Measurements from ENCODE around the gene AGER. TPM values are rescaled to one million over a fixed set of nuclear protein-coding genes. Genes with fewer than 3 reads are reported as not detected.

The AGER gene
- total and polyA plus RNA-seq, 2 of the 4 experiments (the other 2 are of a cell fraction) = 0.18 to 4.2 TPM

DNA sequence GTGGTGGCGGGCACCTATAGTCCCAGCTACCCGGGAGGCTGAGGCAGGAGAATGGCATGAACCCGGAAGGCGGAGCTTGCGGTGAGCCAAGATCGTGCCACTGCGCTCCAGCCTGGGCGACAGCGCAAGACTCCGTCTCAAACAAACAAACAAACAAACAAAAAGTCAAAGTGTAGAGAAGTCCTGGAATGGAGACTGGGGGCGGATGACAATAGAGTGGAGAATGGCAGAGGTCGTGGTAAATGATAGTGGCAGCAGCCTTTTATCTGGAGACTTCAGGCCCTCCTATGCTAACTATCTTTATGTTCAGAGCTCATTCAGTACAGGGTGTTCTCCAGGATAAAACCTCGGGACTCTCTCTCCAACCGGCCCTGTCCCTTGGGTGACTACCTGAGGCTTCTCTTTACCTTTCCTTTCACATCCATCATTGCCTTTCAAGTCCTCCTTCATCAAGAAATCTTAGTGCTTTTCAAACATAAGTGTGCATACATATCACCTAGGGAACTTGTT is 52.6 kb downstream of the AGER start:
- POLR2A ChIA-PET (ENCODE audit: unreplicated experiment) = no interaction called here

More for the DNA sequence above, 52.6 kb downstream of the AGER start:
- H2AK9ac ChIP-seq (replicated peaks; ENCODE audit: low read depth, low read length, poor library complexity) = no peak overlapping the region
- no peak for TF ChIP-seq MXI1 (IDR thresholded peaks at IDR 0.05; ENCODE audit: borderline replicate concordance, low read depth, low read length)
- no peak for TF ChIP-seq RFX5 (IDR thresholded peaks at IDR 0.05; ENCODE audit: low read depth, low read length)
- TF ChIP-seq POLR2A (IDR thresholded peaks at IDR 0.05; ENCODE audit: low read depth, low read length) = no peak
- TF ChIP-seq FOS (IDR thresholded peaks at IDR 0.05; ENCODE audit: low read depth, low read length) = no peak
- no peak for TF ChIP-seq CHD1 (IDR thresholded peaks at IDR 0.05; ENCODE audit: low read depth, low read length)
- no peak for TF ChIP-seq SMC3 (IDR thresholded peaks at IDR 0.05; ENCODE audit: low read depth, low read length)
- TF ChIP-seq RAD21 (IDR thresholded peaks at IDR 0.05; ENCODE audit: low read length) = no peak
- no peak for TF ChIP-seq CEBPB (IDR thresholded peaks at IDR 0.05; ENCODE audit: low read depth, low read length)
- TF ChIP-seq BHLHE40 (IDR thresholded peaks at IDR 0.05; ENCODE audit: low read depth, low read length) = no peak
- TF ChIP-seq, protein P1, sequence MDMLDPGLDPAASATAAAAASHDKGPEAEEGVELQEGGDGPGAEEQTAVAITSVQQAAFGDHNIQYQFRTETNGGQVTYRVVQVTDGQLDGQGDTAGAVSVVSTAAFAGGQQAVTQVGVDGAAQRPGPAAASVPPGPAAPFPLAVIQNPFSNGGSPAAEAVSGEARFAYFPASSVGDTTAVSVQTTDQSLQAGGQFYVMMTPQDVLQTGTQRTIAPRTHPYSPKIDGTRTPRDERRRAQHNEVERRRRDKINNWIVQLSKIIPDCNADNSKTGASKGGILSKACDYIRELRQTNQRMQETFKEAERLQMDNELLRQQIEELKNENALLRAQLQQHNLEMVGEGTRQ (IDR thresholded peaks at IDR 0.05; ENCODE audit: low read depth, low read length) = no peak
- TF ChIP-seq, protein P2, sequence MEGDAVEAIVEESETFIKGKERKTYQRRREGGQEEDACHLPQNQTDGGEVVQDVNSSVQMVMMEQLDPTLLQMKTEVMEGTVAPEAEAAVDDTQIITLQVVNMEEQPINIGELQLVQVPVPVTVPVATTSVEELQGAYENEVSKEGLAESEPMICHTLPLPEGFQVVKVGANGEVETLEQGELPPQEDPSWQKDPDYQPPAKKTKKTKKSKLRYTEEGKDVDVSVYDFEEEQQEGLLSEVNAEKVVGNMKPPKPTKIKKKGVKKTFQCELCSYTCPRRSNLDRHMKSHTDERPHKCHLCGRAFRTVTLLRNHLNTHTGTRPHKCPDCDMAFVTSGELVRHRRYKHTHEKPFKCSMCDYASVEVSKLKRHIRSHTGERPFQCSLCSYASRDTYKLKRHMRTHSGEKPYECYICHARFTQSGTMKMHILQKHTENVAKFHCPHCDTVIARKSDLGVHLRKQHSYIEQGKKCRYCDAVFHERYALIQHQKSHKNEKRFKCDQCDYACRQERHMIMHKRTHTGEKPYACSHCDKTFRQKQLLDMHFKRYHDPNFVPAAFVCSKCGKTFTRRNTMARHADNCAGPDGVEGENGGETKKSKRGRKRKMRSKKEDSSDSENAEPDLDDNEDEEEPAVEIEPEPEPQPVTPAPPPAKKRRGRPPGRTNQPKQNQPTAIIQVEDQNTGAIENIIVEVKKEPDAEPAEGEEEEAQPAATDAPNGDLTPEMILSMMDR (conservative IDR thresholded peaks at IDR 0.05; ENCODE audit: low read depth, low read length) = no peak
- TF ChIP-seq MAFK (IDR thresholded peaks at IDR 0.05; ENCODE audit: low read depth, low read length) = no peak
- TF ChIP-seq NFE2L2 (IDR thresholded peaks at IDR 0.05; ENCODE audit: low read depth, low read length) = no peak
- TF ChIP-seq, protein P3, sequence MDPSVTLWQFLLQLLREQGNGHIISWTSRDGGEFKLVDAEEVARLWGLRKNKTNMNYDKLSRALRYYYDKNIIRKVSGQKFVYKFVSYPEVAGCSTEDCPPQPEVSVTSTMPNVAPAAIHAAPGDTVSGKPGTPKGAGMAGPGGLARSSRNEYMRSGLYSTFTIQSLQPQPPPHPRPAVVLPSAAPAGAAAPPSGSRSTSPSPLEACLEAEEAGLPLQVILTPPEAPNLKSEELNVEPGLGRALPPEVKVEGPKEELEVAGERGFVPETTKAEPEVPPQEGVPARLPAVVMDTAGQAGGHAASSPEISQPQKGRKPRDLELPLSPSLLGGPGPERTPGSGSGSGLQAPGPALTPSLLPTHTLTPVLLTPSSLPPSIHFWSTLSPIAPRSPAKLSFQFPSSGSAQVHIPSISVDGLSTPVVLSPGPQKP (IDR thresholded peaks at IDR 0.05; ENCODE audit: borderline replicate concordance, low read depth, low read length) = no peak
- TF ChIP-seq RCOR1 (IDR thresholded peaks at IDR 0.05; ENCODE audit: insufficient replicate concordance, low read length) = no peak
- no peak for TF ChIP-seq MAZ (IDR thresholded peaks at IDR 0.05; ENCODE audit: borderline replicate concordance, low read depth, low read length)
- no peak overlapping the region for H3K9ac ChIP-seq (ENCODE audit: low read depth, low read length)
- H3K4me3 ChIP-seq (ENCODE audit: insufficient read depth, low read depth, low read length) = no peak overlapping the region
- ATAC-seq (ENCODE audit: low read depth) = no peak
- DNase-seq = no peak
- no peak overlapping the region for H2BK120ac ChIP-seq (ENCODE audit: low read depth, low read length)
- dilution Hi-C loops (cut with HindIII; ENCODE audit: low sequenced_read_pairs, unreplicated experiment) = no loop called here
- no peak overlapping the region for H2BK15ac ChIP-seq (ENCODE audit: low read depth, low read length)
- H3K4me2 ChIP-seq (ENCODE audit: low read depth, low read length) = no peak overlapping the region
- CTCF ChIA-PET = no interaction called here
- H2AFZ ChIP-seq (replicated peaks; ENCODE audit: low read length, poor library complexity) = no peak overlapping the region
- H3K4ac ChIP-seq (ENCODE audit: low read depth, low read length) = no peak overlapping the region
- BruUV-seq (replicated peaks) = no TSS peak
- 80% methylated on average over 1 of the region's 14 CpGs; no CpG with 5 or more reads in 1 of the 2 experiments for WGBS, 2 experiments (ENCODE audit: extremely low coverage in 2 of 2, insufficient read length in 1 of 2)
- H3K27me3 ChIP-seq (ENCODE audit: control insufficient read depth, insufficient read depth, low read length) = no peaks in the 10 kb centered on the region
- H3K4me1 ChIP-seq (ENCODE audit: control insufficient read depth, insufficient read depth, low read length) = peaks cover 10% of the 10 kb centered on the region
- H4K20me1 ChIP-seq (ENCODE audit: insufficient read depth, low read length) = no peaks in the 10 kb centered on the region
- no peaks in the 10 kb centered on the region for H3K36me3 ChIP-seq (ENCODE audit: control insufficient read depth, insufficient read depth, low read length)
- intact Hi-C loops (cut with micrococcal nuclease) = no loop called here
- H2AK5ac ChIP-seq (ENCODE audit: low read depth, low read length) = no peak overlapping the region
- in situ Hi-C loops (cut with MboI; ENCODE audit: low sequenced_read_pairs) = no loop called here
- H4K91ac ChIP-seq (ENCODE audit: insufficient read depth, low read depth, low read length) = no peak overlapping the region
- peaks cover 25 to 30% of the 10 kb centered on the region in 2 experiments for H3K79me1 ChIP-seq (ENCODE audit: low read depth in 1 of 2, low read length in 2 of 2)
- no peak overlapping the region for H3K56ac ChIP-seq (ENCODE audit: extremely low read depth, insufficient read depth, low read length)
- H3K9me1 ChIP-seq (ENCODE audit: insufficient read depth, low read length) = peaks cover 10% of the 10 kb centered on the region
- H4K8ac ChIP-seq (ENCODE audit: low read depth in 2 of 2, low read length in 2 of 2) = no peak overlapping the region
- H2BK5ac ChIP-seq (ENCODE audit: low read depth, low read length, poor library complexity, severe bottlenecking) = no peak overlapping the region
- H2BK20ac ChIP-seq (ENCODE audit: low read depth, low read length) = no peak overlapping the region
- H3K14ac ChIP-seq (replicated peaks; ENCODE audit: low read depth, low read length) = no peak overlapping the region
- H3K27ac ChIP-seq (ENCODE audit: insufficient read depth, low read length) = no peak overlapping the region
- H3K18ac ChIP-seq (ENCODE audit: low read depth, low read length) = no peak overlapping the region
- no peak overlapping the region for H3K23ac ChIP-seq (ENCODE audit: low read depth, low read length)
- H4K5ac ChIP-seq (ENCODE audit: low read depth, low read length) = no peak overlapping the region
- H3K9me3 ChIP-seq (ENCODE audit: control insufficient read depth, insufficient read depth, low read length) = no peaks in the 10 kb centered on the region

Data from IMR-90 (cell line).